ENCODE data around the gene TMEM150A. TPM values are rescaled to one million over a fixed set of nuclear protein-coding genes. Genes with fewer than 3 reads are reported as not detected.

The TMEM150A gene, protein sequence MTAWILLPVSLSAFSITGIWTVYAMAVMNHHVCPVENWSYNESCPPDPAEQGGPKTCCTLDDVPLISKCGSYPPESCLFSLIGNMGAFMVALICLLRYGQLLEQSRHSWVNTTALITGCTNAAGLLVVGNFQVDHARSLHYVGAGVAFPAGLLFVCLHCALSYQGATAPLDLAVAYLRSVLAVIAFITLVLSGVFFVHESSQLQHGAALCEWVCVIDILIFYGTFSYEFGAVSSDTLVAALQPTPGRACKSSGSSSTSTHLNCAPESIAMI
- total RNA-seq: 7.5 and 8.6 TPM in 2 replicates

DNA sequence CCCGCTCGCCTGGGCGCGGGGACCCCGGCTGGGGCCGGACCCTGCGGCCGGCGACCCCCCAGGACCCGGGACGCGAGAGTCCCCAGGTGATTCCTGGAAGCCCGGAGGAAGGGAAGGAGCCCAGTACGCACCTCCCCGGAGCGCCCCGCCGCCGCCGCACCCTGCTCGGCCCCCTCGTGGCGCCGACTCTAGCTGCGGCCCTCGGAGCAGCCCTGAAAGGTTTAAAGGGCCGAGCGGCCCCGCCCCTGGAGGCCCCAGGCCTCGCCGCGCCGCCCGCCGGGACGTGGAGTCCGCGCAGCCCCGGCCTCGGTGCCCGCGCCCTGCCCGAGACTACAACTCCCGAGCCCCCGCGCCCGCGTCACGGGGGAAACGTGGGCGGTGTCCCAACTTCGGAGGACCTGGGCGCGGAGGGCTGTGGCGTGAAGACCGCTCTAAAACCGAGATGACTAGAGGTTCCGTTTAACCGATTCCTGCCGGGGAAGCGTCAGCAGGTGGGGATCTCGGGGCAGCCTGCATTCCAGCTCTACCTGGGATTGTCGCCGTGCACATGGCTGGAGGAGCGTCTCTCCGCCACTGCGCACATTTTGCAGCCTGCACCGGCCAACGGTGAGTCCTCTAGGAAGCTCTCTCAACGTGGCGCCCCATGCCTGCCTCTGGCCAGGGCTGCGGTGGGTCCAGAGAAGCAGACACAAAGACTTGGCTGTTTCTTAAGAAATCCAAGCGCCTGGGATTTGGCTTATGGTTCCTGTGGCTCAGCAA, at the start of gene TMEM150A:
Gene TMEM150A (minus strand): TSS at position 223 of the 759 bp plus-strand sequence. CDS start 750 bp downstream, outside the sequence.

DNA sequence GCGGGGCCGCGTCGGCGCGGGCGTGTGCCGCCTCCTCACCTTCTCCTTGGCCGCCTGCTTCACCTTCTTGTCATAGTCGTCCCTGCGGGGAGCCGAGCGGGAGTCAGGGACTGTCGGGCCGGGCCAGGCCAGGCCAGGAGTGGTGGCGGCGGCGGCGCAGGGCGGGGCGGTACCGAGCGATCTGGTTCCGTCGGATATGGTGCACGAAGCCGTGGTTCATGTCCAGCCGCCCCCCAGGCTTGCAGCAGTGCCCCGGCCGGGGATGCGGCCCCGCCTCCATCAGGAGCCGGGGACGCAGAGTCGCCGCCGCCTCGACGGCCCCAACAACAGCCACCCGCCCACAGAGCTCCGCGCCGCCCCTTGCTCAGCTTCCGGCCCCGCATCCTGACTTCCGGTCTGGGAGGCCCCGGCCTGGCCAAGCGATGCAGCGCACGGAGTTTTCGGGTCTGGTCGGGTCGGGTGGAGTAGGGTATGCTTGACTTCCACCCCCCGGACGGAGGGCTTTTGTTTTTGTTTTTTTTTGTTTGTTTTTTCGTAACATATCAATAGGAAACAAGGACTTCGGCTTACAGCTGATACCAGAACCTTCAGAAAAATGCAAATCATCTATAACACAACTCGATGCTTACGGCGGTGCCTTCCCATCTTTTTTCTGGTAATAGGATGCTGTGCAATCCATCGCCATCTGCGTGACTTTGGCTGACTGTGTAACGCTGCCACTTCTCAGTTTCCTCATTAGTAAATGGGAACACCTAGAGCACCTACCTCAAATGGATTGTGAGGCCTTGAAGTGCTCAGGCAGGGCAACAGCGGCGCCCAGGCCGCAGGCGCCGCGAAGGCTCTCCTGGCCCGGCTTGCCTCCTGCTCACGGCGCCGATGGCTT, 9.4 kb upstream of the TMEM150A start, which contains the start of gene C2orf68:
Gene C2orf68 (minus strand): TSS at position 362 of the 883 bp plus-strand sequence. CDS start 82 bp downstream, at position 280.

DNA sequence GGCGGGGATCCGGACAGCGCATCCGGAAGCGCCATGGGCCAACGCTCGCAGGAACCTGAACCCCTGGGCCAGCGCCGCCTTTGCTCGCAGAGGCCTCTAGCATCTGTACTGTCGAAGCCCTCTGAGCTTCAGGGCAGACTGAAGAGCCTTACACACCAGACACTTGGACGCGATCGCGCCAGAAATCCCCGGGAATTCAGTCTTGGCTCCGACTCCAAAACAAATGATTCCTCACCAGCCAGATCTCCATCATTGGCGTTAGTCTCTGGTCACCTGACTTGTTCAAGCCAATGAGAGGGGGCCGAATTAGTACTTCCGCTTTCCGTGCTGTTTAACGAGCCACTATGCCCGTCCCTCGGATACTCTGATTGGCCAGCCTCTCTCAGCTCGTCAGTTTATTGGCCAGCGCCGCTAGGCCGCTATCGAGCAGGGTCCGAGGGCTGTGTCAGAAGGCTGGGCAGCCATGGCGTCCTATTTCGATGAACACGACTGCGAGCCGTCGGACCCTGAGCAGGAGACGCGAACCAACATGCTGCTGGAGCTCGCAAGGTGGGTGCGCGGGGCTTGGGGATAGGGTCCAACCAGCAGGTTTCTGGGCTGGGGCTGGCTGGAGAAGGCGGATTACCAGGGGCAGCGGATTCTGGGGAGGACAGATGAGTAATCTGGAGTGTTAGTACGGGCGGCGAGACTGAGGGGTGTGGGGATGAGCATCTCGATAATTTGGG, 7.0 kb downstream of the TMEM150A start, which contains the start of gene RNF181:
Gene RNF181 (plus strand): TSS at position 445 of the 725 bp plus-strand sequence. CDS start 19 bp downstream, at position 464.

DNA sequence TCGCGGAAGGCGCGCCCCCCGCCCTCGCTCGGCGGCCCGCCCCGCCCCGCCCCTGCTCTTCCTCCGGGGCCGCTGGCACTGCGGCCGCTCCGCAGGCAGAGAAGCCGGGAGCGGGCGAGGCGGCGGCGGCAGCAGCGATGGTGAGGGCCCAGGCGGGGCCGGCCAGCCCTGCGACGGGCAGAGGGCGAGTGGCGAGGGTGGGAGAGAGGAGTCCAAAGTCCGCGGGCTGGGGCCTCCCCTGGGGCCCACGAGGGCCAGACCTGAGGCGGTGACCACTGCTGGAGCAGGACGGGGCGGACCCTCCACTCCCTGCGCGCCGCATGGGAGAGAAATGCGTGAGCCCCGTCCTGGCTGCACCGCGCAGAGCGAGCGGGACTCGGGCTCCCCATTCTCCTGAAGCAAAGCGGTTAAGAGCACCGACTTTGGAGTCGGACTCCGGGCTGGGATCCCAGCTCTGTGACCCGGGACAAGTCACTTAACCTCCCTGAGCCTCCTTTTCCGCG, 18.1 kb downstream of the TMEM150A start, which contains the start of gene VAMP5:
Gene VAMP5 (plus strand): TSS at position 78 of the 503 bp plus-strand sequence. CDS start 60 bp downstream, at position 138.

DNA sequence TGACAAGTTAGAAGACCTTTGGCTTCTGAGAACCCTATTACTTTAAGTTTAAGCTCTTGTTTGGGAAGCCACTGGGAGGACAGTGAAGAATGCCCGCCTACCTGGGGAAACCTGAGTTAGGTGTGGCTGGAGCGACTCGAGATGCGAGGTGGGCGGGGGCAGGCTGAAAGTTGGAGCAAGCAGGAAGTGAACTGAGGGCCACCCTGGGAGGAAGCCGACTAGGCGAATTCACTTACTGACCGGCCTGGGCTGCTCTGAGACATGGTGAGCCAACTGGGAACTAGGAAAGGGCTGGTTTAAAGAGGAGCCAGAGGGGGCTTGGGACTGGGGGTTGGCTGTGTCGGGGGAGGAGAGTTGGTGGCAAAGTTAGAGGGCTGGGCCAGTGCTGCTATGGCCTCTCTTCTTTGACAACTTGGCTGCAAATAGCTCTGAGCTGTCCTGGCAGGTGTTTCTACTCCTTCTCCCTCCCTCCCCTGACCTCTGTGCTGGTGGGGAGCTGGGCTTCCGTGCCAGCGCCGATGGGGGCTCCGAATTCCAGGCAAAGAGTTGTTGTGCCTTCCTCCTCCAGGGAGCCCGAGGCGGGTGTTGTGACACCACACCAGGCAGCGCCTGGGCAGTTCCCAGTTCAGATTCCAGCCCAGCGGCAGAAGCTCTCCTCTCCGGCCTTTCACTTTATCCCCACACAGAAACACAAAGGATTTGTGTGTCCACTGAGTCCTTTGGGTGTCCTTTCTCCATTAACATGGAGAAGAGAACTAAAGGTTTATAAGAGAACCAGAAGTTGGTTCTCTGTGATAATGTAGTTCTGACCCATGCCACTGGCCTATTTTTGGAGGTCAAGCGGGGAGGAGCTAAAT, 24.9 kb downstream of the TMEM150A start, which contains the start of gene VAMP8:
Gene VAMP8 (plus strand): TSS at position 201 of the 857 bp plus-strand sequence. CDS start 61 bp downstream, at position 262.

DNA sequence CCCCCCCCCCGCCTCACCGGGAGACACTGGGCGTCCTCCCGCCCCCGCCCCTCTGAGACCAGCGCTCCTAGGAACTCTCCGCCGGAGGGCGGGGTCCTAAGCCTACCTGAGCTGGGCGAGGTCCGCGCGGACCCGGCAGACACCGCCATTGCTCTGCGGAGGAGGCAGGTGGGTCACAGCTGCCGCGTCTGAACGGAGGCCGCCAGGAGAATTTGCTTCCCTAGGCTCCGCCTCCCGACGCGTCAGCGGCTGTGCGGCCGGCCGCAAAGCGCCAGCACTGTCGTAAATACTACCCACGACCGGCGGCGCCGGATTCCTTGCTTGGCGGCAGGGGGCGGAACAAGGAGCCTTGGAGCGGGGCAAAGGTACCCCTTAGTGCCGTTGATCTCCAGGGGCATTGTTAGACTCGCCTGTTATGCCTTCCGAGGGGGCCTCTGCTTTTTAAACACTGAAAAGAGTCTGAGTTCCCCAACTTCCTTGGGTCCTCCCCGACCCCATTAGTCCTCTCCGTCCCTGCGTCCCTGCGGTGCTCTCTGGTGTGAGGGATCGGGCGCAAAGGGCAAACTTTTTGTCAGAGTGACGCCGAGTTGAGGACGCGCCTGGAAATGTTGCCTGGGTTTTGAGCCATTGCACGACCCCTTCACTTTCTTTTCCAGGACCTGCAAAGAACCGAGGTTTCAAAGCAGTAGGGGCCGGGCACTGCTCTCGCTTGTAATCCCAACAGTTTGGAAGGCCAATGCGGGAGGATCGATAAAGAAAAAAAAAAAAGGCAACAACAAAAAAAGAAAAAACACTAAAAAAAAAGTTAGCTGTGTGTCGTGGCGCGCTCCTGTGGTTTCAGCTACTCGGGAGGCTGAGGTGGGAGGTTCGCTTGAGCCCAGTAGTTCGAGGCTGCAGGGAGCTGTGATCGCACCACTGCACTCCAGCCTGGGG, 41.0 kb downstream of the TMEM150A start, which contains the start of gene GGCX:
Gene GGCX (minus strand): TSS at position 214 of the 933 bp plus-strand sequence. CDS start 65 bp downstream, at position 149.

Small RNA genes within 50 kb of the gene (small RNA-seq; reads per million reads assigned to genes)
- gene RN7SL126P: not detected

Other genes with a start within 250 kb of the TMEM150A start
- gene RETSAT, start 248.2 kb downstream of the TMEM150A start, total RNA-seq: 45.7 and 52.0 TPM in 2 replicates
- gene ELMOD3, start 247.9 kb downstream of the TMEM150A start, total RNA-seq: 11.6 and 15.0 TPM in 2 replicates
- gene CAPG, start 192.3 kb downstream of the TMEM150A start, total RNA-seq: 26.0 and 36.8 TPM in 2 replicates
- gene SH2D6, start 184.0 kb downstream of the TMEM150A start, total RNA-seq: 0.53 TPM in 1 of 2 replicates, not detected in the other
- 201 and 210 TPM in 2 replicates for gene MAT2A, start 63.5 kb downstream of the TMEM150A start, total RNA-seq
- gene GGCX, start 41.2 kb downstream of the TMEM150A start, total RNA-seq: 41.6 and 42.8 TPM in 2 replicates
- gene VAMP8, start 25.1 kb downstream of the TMEM150A start, total RNA-seq: 15.8 and 28.9 TPM in 2 replicates
- gene VAMP5, start 18.3 kb downstream of the TMEM150A start, total RNA-seq: 47.5 and 56.0 TPM in 2 replicates
- 165 and 176 TPM in 2 replicates for gene RNF181, start 7.0 kb downstream of the TMEM150A start, total RNA-seq
- gene C2orf68, start 9.4 kb upstream of the TMEM150A start, total RNA-seq: 15.3 and 16.9 TPM in 2 replicates
- 74.8 and 75.9 TPM in 2 replicates for gene USP39, start 13.5 kb upstream of the TMEM150A start, total RNA-seq
- gene SFTPB, start 65.5 kb upstream of the TMEM150A start, total RNA-seq: not detected in 2 replicates
- not detected in 2 replicates for gene GNLY, start 91.7 kb upstream of the TMEM150A start, total RNA-seq
- gene ATOH8, start 151.3 kb upstream of the TMEM150A start, total RNA-seq: 5.4 and 9.8 TPM in 2 replicates

Data from thoracic aorta endothelial cell (primary cell).